HepG2 (cell line): ENCODE measurements around the gene RPL35A. TPM values are rescaled to one million over a fixed set of nuclear protein-coding genes. Genes with fewer than 3 reads are reported as not detected.
A peak's percentile ranks its signal among the peaks of the same experiment; 100 is the strongest.

Experiments used
- AGO2 ChIP-seq: fragments of 200-400 bp; formaldehyde crosslinking; optimal IDR thresholded peaks from 2 replicates; pipeline ENCODE3; 2017; ENCODE audit warnings: mild to moderate bottlenecking, low read depth, low read length, moderate library complexity
- ATM ChIP-seq: fragments of 450-650 bp; IDR thresholded peaks from 2 replicates; pipeline ENCODE4 v1.7.1; 2017; ENCODE audit warnings: mild to moderate bottlenecking, borderline replicate concordance
- GABPB1 ChIP-seq: IDR thresholded peaks from 2 replicates; pipeline ENCODE4 v1.6.1; 2016; ENCODE audit warnings: mild to moderate bottlenecking, missing genetic modification reagents, moderate library complexity, missing compliant biosample characterization
- NCOA2 ChIP-seq: sonication (generic); formaldehyde crosslinking; IDR thresholded peaks from 2 replicates; pipeline ENCODE4 v1.8.0; 2022; ENCODE audit warnings: inconsistent platforms
- PRPF4 ChIP-seq: fragments of 200-400 bp; formaldehyde crosslinking; IDR thresholded peaks from 2 replicates; pipeline ENCODE4 v1.6.1; 2016; ENCODE audit warnings: low read length, low read depth; ENCODE audit not compliant: poor library complexity, severe bottlenecking
- RAD51 ChIP-seq: fragments of 450-650 bp; IDR thresholded peaks from 2 replicates; pipeline ENCODE4 v1.6.1; 2016; ENCODE audit warnings: borderline replicate concordance
- SMARCE1 ChIP-seq: fragments of 450-650 bp; IDR thresholded peaks from 2 replicates; pipeline ENCODE4 v1.6.1; 2017; ENCODE audit warnings: borderline replicate concordance
- SMC3 ChIP-seq: IDR thresholded peaks from 2 replicates; pipeline ENCODE4 v1.6.1; 2011; ENCODE audit warnings: low read length, improper control_type of control experiment
- ZC3H13 ChIP-seq: sonication (generic); formaldehyde crosslinking; IDR thresholded peaks from 2 replicates; pipeline ENCODE4 v1.8.1; 2023; ENCODE audit warnings: mild to moderate bottlenecking, missing genetic modification reagents, moderate library complexity
- ZFP41 ChIP-seq: sonication (generic); formaldehyde crosslinking; IDR thresholded peaks from 2 replicates; pipeline ENCODE4 v1.4.0; 2020; ENCODE audit warnings: mild to moderate bottlenecking, missing genetic modification reagents, borderline replicate concordance
- ZNF253 ChIP-seq: sonication (generic); formaldehyde crosslinking; IDR thresholded peaks from 2 replicates; pipeline ENCODE4 v1.8.0; 2022; ENCODE audit warnings: mild to moderate bottlenecking, missing genetic modification reagents, borderline replicate concordance
- ZNF329 ChIP-seq: sonication (generic); formaldehyde crosslinking; IDR thresholded peaks from 2 replicates; pipeline ENCODE4 v1.9.0; 2021; ENCODE audit warnings: low read depth, mild to moderate bottlenecking, missing genetic modification reagents
- polyA plus RNA-seq, 8 experiments: library from polyadenylated mRNA; depleted of rRNA in 3 of 8; stranded (reverse) in 7 of 8; unstranded in 1 of 8; fragments of >200 nt; fragmentation: Illumina TruSeq in 4 of 8; extraction: Trizol in 4 of 8; gene quantifications; 2 replicates each; pipeline versions ENCODE4 v1.2.1 to v1.2.3, GENCODE V29; 2011 to 2016; ENCODE audit warnings: low read depth in 4 of 8, missing spikeins in 1 of 8, mixed read lengths in 1 of 8; ENCODE audit not compliant: insufficient read depth in 1 of 8
- total RNA-seq, 5 experiments: library from RNA; depleted of rRNA; stranded (reverse); fragments of >200 nt; fragmentation: Illumina TruSeq; extraction: Trizol; gene quantifications; 2 replicates each; pipeline ENCODE4 v1.2.3, GENCODE V29; 2016; ENCODE audit warnings: low read depth in 1 of 5
- TF ChIP-seq, protein P1 (sequence below): sonication (generic); formaldehyde crosslinking; IDR thresholded peaks from 2 replicates; pipeline ENCODE4 v1.5.1; 2020; ENCODE audit warnings: mild to moderate bottlenecking, missing genetic modification reagents, moderate library complexity
- TF ChIP-seq, protein P2 (sequence below): sonication (generic); formaldehyde crosslinking; IDR thresholded peaks from 2 replicates; pipeline ENCODE4 v1.9.0; 2021; ENCODE audit warnings: missing genetic modification reagents, borderline replicate concordance
- TF ChIP-seq, protein P3 (sequence below): IDR thresholded peaks from 2 replicates; pipeline ENCODE4 v1.6.1; 2016; ENCODE audit warnings: low read depth
- TF ChIP-seq, protein P4 (sequence below): IDR thresholded peaks from 2 replicates; pipeline ENCODE4 v1.6.1; 2016; ENCODE audit warnings: low read depth, missing genetic modification reagents, missing compliant biosample characterization
- TF ChIP-seq, protein P5 (sequence below): sonication (generic); formaldehyde crosslinking; IDR thresholded peaks from 2 replicates; pipeline ENCODE4 v1.4.0; 2020; ENCODE audit warnings: missing genetic modification reagents

RPL35A gene
- total and polyA plus RNA-seq, 2 of the 13 experiments (the other 11 are each of a cell fraction or from before 2014, with no cell fraction given) = 1,001 to 1,582 TPM

DNA sequence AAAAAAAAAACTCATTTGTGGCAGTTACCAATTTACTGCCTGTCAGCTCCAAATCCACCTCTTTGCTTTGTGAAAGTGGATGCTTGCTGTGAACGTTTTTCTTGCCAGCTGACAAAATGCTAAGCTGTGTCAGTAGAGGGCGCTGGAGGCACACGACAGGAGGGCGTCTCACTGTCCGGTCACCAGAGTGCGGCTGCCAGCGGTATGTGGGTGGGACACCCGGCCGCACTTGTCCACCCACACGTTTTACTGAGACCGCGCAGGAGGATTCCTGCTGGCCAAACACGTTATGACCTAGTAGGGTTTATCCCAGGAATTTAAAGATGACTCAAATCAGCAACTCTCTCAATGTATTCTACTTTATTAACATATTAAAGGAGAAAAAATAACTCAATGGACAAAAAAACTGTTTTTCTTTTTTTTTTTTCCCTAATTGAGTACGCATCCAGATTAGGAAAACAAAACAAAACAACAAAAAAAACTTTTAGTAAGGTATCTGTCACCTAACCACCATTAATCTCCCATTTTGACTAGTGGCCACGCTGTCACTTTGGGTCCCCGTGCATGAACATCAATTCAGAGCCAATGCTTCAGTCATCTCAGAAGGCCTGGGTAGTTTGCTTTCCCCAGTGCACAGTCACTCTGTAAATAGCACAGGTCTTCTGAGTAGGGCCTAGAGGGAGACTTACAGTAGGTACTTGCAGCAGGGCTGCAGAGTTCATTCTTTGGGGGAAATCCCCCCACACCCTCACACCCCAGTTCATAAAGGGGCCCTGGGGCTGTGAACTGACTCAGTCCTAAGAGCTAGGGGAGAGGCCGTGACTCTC, 43.8 kb upstream of the RPL35A start (continued):
- TF ChIP-seq, protein P1, sequence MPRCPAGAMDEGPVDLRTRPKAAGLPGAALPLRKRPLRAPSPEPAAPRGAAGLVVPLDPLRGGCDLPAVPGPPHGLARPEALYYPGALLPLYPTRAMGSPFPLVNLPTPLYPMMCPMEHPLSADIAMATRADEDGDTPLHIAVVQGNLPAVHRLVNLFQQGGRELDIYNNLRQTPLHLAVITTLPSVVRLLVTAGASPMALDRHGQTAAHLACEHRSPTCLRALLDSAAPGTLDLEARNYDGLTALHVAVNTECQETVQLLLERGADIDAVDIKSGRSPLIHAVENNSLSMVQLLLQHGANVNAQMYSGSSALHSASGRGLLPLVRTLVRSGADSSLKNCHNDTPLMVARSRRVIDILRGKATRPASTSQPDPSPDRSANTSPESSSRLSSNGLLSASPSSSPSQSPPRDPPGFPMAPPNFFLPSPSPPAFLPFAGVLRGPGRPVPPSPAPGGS (CRISPR knock-in tag) = no peak
- no peak for TF ChIP-seq ATM
- TF ChIP-seq ZFP41 (CRISPR knock-in tag) = no peak
- no peak for TF ChIP-seq PRPF4
- no peak for TF ChIP-seq ZNF253 (CRISPR knock-in tag)
- no peak for TF ChIP-seq ZC3H13 (CRISPR knock-in tag)
- peak; percentile 26; the same call in 1 of the 2 replicates for TF ChIP-seq GABPB1
- TF ChIP-seq RAD51 = no peak
- TF ChIP-seq, protein P2, sequence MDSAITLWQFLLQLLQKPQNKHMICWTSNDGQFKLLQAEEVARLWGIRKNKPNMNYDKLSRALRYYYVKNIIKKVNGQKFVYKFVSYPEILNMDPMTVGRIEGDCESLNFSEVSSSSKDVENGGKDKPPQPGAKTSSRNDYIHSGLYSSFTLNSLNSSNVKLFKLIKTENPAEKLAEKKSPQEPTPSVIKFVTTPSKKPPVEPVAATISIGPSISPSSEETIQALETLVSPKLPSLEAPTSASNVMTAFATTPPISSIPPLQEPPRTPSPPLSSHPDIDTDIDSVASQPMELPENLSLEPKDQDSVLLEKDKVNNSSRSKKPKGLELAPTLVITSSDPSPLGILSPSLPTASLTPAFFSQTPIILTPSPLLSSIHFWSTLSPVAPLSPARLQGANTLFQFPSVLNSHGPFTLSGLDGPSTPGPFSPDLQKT (CRISPR knock-in tag) = no peak
- TF ChIP-seq NCOA2 (CRISPR knock-in tag) = no peak
- TF ChIP-seq SMARCE1 = no peak
- TF ChIP-seq, protein P3, sequence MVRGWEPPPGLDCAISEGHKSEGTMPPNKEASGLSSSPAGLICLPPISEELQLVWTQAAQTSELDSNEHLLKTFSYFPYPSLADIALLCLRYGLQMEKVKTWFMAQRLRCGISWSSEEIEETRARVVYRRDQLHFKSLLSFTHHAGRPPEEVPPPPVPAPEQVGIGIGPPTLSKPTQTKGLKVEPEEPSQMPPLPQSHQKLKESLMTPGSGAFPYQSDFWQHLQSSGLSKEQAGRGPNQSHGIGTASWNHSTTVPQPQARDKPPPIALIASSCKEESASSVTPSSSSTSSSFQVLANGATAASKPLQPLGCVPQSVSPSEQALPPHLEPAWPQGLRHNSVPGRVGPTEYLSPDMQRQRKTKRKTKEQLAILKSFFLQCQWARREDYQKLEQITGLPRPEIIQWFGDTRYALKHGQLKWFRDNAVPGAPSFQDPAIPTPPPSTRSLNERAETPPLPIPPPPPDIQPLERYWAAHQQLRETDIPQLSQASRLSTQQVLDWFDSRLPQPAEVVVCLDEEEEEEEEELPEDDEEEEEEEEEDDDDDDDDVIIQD (CRISPR knock-in tag) = peak; percentile 50; the same call in 1 of the 2 replicates
- TF ChIP-seq ZNF329 (CRISPR knock-in tag) = no peak
- TF ChIP-seq SMC3 = peak; percentile 50
- TF ChIP-seq, protein P4, sequence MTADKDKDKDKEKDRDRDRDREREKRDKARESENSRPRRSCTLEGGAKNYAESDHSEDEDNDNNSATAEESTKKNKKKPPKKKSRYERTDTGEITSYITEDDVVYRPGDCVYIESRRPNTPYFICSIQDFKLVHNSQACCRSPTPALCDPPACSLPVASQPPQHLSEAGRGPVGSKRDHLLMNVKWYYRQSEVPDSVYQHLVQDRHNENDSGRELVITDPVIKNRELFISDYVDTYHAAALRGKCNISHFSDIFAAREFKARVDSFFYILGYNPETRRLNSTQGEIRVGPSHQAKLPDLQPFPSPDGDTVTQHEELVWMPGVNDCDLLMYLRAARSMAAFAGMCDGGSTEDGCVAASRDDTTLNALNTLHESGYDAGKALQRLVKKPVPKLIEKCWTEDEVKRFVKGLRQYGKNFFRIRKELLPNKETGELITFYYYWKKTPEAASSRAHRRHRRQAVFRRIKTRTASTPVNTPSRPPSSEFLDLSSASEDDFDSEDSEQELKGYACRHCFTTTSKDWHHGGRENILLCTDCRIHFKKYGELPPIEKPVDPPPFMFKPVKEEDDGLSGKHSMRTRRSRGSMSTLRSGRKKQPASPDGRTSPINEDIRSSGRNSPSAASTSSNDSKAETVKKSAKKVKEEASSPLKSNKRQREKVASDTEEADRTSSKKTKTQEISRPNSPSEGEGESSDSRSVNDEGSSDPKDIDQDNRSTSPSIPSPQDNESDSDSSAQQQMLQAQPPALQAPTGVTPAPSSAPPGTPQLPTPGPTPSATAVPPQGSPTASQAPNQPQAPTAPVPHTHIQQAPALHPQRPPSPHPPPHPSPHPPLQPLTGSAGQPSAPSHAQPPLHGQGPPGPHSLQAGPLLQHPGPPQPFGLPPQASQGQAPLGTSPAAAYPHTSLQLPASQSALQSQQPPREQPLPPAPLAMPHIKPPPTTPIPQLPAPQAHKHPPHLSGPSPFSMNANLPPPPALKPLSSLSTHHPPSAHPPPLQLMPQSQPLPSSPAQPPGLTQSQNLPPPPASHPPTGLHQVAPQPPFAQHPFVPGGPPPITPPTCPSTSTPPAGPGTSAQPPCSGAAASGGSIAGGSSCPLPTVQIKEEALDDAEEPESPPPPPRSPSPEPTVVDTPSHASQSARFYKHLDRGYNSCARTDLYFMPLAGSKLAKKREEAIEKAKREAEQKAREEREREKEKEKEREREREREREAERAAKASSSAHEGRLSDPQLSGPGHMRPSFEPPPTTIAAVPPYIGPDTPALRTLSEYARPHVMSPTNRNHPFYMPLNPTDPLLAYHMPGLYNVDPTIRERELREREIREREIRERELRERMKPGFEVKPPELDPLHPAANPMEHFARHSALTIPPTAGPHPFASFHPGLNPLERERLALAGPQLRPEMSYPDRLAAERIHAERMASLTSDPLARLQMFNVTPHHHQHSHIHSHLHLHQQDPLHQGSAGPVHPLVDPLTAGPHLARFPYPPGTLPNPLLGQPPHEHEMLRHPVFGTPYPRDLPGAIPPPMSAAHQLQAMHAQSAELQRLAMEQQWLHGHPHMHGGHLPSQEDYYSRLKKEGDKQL (CRISPR knock-in tag) = no peak
- TF ChIP-seq AGO2 = no peak
- TF ChIP-seq, protein P5, sequence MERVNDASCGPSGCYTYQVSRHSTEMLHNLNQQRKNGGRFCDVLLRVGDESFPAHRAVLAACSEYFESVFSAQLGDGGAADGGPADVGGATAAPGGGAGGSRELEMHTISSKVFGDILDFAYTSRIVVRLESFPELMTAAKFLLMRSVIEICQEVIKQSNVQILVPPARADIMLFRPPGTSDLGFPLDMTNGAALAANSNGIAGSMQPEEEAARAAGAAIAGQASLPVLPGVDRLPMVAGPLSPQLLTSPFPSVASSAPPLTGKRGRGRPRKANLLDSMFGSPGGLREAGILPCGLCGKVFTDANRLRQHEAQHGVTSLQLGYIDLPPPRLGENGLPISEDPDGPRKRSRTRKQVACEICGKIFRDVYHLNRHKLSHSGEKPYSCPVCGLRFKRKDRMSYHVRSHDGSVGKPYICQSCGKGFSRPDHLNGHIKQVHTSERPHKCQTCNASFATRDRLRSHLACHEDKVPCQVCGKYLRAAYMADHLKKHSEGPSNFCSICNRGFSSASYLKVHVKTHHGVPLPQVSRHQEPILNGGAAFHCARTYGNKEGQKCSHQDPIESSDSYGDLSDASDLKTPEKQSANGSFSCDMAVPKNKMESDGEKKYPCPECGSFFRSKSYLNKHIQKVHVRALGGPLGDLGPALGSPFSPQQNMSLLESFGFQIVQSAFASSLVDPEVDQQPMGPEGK (CRISPR knock-in tag) = no peak
